ENCODE measurements around the gene ADAM11.

The ADAM11 gene

GRCh38 chr17:44829523-44830358, 71.0 kb downstream of the ADAM11 start, which contains the start of gene GJC1:
Gene GJC1 (minus strand): TSS chr17:44830287. CDS start chr17:44805817, 24,470 bp downstream.
- no peak for DNase-seq (ENCODE audit: low read depth in 1 of 2, low spot score in 1 of 2)

- peak in 1 of 2 donors; percentile 1 for DNase-seq (ENCODE audit: low read depth in 1 of 2, low spot score in 1 of 2)
Measured at GRCh38 chr17:44830359-44831288, 71.8 kb downstream of the ADAM11 start.

- DNase-seq (ENCODE audit: low read depth in 1 of 2, low spot score in 1 of 2), result no peak
Measured at GRCh38 chr17:44831371-44831770, 72.6 kb downstream of the ADAM11 start.
